Peyer's patch (tissue), 4 donors: ENCODE data around the gene ENTPD1. TPM values are rescaled to one million over a fixed set of nuclear protein-coding genes. Genes with fewer than 3 reads are reported as not detected.

Source experiments
- DNase-seq, 3 donors: peaks; one replicate each; pipeline ENCODE4 v3.0.0-alpha.2; 2017 to 2019
- H3K27ac ChIP-seq, 4 donors: fragments of 200-600 bp; sonication (generic); one replicate each; pipeline ENCODE4 v1.5.1; 2016 to 2019
- H3K27me3 ChIP-seq, 2 donors: fragments of 200-600 bp; sonication (generic); one replicate each; pipeline ENCODE4 v1.5.1; 2019
- H3K36me3 ChIP-seq, 3 donors: fragments of 200-600 bp; sonication (generic); one replicate each; pipeline ENCODE4 v1.5.1; 2016 to 2019
- H3K4me1 ChIP-seq, 4 donors: fragments of 200-600 bp; sonication (generic); one replicate each; pipeline ENCODE4 v1.5.1; 2016 to 2019
- H3K4me3 ChIP-seq, 4 donors: fragments of 200-600 bp; sonication (generic); 1 replicate in 3 of 4; 2 replicates in 1 of 4; pipeline ENCODE4 v1.5.1; 2016 to 2019; ENCODE audit warnings: mild to moderate bottlenecking in 1 of 4
- H3K9me3 ChIP-seq, 4 donors: fragments of 200-600 bp; sonication (generic); one replicate each; pipeline ENCODE4 v1.5.1; 2016 to 2019; ENCODE audit warnings: mild to moderate bottlenecking in 1 of 4
- CTCF ChIP-seq, 6 experiments: fragments of 450-650 bp in 4 of 6; fragments of 200-600 bp in 2 of 6; sonication (generic) in 1 of 6; IDR thresholded peaks; one replicate each; pipeline ENCODE4 v1.5.1; 2017 to 2019; ENCODE audit warnings: antibody characterized with exemption in 6 of 6, mild to moderate bottlenecking in 3 of 6, moderate library complexity in 1 of 6
- POLR2A ChIP-seq, 2 donors: fragments of 450-650 bp; IDR thresholded peaks; one replicate each; pipeline ENCODE4 v1.5.1; 2017; ENCODE audit warnings: antibody characterized with exemption in 2 of 2, mild to moderate bottlenecking in 2 of 2, moderate library complexity in 2 of 2
- total RNA-seq, 4 donors: library from RNA; depleted of rRNA; stranded (reverse); fragments of >200 nt; gene quantifications; one replicate each; pipeline ENCODE4 v1.1.0, GENCODE V29; 2016

Gene ENTPD1
- total RNA-seq, 4 donors from 2014 or later: 5.8 to 73.4 (median 16.8) TPM

GRCh38 chr10:95748349-95748748 is 7.6 kb upstream of the ENTPD1 start:
- DNase-seq: no peak
- Histone ChIP-seq H3K27me3 (no peaks in the 10 kb centered on the region), H3K9me3 (no peaks in the 10 kb centered on the region), H3K36me3 (no peaks in the 10 kb centered on the region), H3K4me1 (no peaks in the 10 kb centered on the region), H3K4me3 (no peak overlapping the region), H3K27ac (no peak overlapping the region)
- TF ChIP-seq CTCF (IDR thresholded peaks at IDR 0.05) (no peak), POLR2A (IDR thresholded peaks at IDR 0.05) (no peak)

- Histone ChIP-seq H3K9me3 (no peaks in the 10 kb centered on the region), H3K4me3 (peak overlapping the region; percentile 33 to 46 (median 38)), H3K4me1 (peaks cover 0 to 10% (median 2%) of the 10 kb centered on the region in 4 donors), H3K27me3 (no peaks in the 10 kb centered on the region), H3K36me3 (no peaks in the 10 kb centered on the region), H3K27ac (peak overlapping the region; percentile 61 to 80 (median 77))
- TF ChIP-seq CTCF (IDR thresholded peaks at IDR 0.05) (no peak), POLR2A (IDR thresholded peaks at IDR 0.05) (no peak)
- DNase-seq: peak in 2 of 3 donors; percentile 65 to 71
Observed at GRCh38 chr10:95755511-95756004, 405 bp upstream of the ENTPD1 start.

DNA sequence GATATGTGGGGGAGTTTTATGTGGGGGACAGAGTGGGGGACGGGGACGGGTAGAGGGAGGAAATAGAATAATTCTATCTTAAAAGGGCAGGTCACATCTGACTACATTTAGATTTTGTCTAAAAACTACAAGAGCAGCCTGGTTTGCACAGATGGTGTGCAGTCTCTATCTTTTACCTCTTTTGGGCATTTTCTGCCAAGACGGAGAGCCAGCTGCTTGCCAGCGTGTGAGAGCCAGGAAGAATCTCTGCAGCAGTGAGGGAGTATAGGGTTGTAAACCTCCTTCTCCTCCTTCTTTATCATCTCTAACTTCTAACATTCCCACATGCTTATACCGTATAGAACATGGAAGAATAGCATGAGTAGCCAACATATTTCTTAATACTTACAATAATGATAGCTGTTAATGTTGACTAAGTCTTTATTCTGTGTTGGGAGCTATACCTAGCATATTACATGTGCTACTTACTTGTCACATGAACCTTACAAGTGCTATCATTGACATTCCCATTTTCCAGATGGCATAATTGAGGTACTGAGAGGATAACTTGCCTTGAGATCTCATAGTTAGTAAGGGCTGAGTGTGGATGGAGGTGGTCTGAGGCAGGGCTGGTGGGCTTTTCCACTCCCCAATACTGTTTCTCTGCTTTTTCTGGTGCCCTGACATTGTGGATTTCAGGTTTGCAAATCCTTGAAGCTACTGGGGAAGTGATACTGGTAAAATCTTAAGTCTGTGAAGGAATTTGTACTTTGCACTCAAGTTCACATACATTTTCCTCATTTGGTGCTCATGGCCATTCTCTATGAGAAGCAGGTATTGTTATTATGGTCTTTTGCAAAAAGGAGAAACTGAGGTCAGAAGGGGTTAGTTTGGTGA is 1.1 kb downstream of the ENTPD1 start:
- Histone ChIP-seq H3K36me3 (no peaks in the 10 kb centered on the region), H3K4me3 (peak overlapping the region; percentile 33 to 46 (median 38)), H3K4me1 (peaks cover 0 to 10% (median 2%) of the 10 kb centered on the region in 4 donors), H3K9me3 (no peaks in the 10 kb centered on the region), H3K27me3 (no peaks in the 10 kb centered on the region), H3K27ac (peak overlapping the region; percentile 75 to 80 (median 77))
- TF ChIP-seq POLR2A (IDR thresholded peaks at IDR 0.05) (no peak), CTCF (IDR thresholded peaks at IDR 0.05) (no peak)
- DNase-seq: peak in 1 of 3 donors; percentile 22

DNA sequence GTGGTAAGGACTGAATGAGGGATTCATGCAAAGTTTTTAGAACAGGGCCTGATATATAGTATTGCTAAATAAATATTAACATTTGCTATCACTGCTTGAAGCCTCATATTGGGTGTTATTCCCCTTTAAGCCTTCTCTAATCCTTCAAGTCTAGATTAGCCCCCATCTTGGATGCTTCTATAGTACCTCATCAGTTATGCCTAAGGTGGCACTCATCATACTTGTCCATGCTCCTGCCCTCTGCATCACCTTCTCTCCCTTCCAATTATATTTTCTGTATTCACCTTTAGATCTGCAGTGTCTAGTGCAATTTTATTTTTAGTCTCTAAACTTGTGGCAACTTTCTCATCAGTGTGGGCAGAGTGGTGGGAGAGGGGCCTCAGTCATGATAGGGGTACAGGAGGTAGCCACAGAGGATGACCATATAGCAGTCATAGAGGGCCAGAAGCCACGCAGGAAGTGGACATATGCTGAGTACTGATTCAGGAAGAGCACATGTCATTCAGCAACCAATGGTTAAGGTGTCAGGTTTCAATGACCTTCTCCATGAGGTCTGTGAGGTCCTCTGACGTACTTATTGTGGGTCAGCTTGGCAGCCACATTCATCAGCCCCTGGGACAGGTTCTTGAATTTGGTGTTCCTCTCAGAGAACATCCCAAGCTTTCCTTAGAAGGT is 2.5 kb downstream of the ENTPD1 start:
- H3K4me3 ChIP-seq: peak overlapping the region in 1 of 4 donors; percentile 18
- H3K9me3 ChIP-seq: no peaks in the 10 kb centered on the region
- no peaks in the 10 kb centered on the region for H3K27me3 ChIP-seq
- peak overlapping the region; percentile 34 to 80 (median 78) for H3K27ac ChIP-seq
- TF ChIP-seq POLR2A (IDR thresholded peaks at IDR 0.05) (no peak), CTCF (IDR thresholded peaks at IDR 0.05) (no peak)
- no peaks in the 10 kb centered on the region for H3K36me3 ChIP-seq
- DNase-seq: peak in 2 of 3 donors; percentile 31 to 59
- H3K4me1 ChIP-seq: peaks cover 0 to 10% (median 2%) of the 10 kb centered on the region in 4 donors

DNA sequence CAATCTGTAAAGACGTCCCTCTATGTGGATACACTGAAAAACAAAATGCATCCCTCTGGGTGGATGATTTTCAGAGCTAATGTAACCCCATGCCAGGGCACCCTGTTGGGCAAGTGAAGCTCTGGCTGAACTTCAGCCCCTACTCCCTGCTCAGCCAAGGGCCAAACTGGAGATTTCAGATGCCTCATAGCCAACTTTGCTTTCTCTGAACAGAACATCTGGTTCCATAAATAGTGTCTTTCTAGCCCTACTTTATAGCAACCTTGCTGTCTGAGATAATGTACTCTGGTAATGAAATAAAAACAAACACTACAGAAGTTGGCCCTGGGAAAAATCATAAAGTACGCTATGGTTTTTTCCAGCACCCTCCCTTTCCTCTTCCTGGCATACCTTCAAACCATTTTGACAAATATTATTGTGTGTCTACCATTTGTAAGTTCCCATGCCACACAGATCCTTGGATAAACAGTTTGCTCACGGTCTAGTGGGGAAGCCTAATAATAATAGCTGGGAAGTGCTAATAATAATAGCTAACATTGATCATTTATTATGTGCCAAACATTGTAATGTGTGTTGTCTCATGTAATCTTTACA is 3.4 kb downstream of the ENTPD1 start:
- no peak for DNase-seq
- no peaks in the 10 kb centered on the region for H3K9me3 ChIP-seq
- H3K27ac ChIP-seq: peak overlapping the region; percentile 34 to 80 (median 78)
- no peaks in the 10 kb centered on the region for H3K36me3 ChIP-seq
- no peak for TF ChIP-seq CTCF (IDR thresholded peaks at IDR 0.05)
- TF ChIP-seq POLR2A (IDR thresholded peaks at IDR 0.05): no peak
- peaks cover 0 to 10% (median 2%) of the 10 kb centered on the region in 4 donors for H3K4me1 ChIP-seq
- H3K27me3 ChIP-seq: no peaks in the 10 kb centered on the region
- H3K4me3 ChIP-seq: no peak overlapping the region
